ENCODE data around the gene INTS15.
"Not testable (repeated sequence)": the region's sequence is repeated elsewhere in the genome, so short reads cannot be mapped to it uniquely, and the experiment has no call there.

The INTS15 gene

GRCh38 chr7:6621195-6622133, 31.6 kb downstream of the INTS15 start:
- Mint-ChIP-seq H3K4me1 (ENCODE audit: low read depth) (peaks cover 47% of the 10 kb centered on the region), H3K4me3 (no peak overlapping the region), H3K27ac (no peak overlapping the region), H3K36me3 (ENCODE audit: low read depth) (peaks cover 13% of the 10 kb centered on the region), H3K9me3 (no peaks in the 10 kb centered on the region), H3K27me3 (no peaks in the 10 kb centered on the region)
- DNase-seq: no peak

GRCh38 chr7:6622134-6622710, 32.4 kb downstream of the INTS15 start:
- H3K4me1 Mint-ChIP-seq (ENCODE audit: low read depth): peaks cover 45% of the 10 kb centered on the region
- no peak for DNase-seq
- no peak overlapping the region for H3K4me3 Mint-ChIP-seq
- no peaks in the 10 kb centered on the region for H3K27me3 Mint-ChIP-seq
- no peak overlapping the region for H3K27ac Mint-ChIP-seq
- H3K36me3 Mint-ChIP-seq (ENCODE audit: low read depth): peaks cover 13% of the 10 kb centered on the region
- no peaks in the 10 kb centered on the region for H3K9me3 Mint-ChIP-seq

GRCh38 chr7:6623589-6624245, 33.9 kb downstream of the INTS15 start:
- peaks cover 43% of the 10 kb centered on the region for H3K4me1 Mint-ChIP-seq (ENCODE audit: low read depth)
- H3K9me3 Mint-ChIP-seq: no peaks in the 10 kb centered on the region
- H3K27ac Mint-ChIP-seq: peak overlapping the region; percentile 88
- DNase-seq: peak; percentile 51
- no peak overlapping the region for H3K4me3 Mint-ChIP-seq
- peaks cover 13% of the 10 kb centered on the region for H3K36me3 Mint-ChIP-seq (ENCODE audit: low read depth)
- no peaks in the 10 kb centered on the region for H3K27me3 Mint-ChIP-seq

- H3K4me3 Mint-ChIP-seq: no peak overlapping the region
- peak overlapping the region; percentile 88 for H3K27ac Mint-ChIP-seq
- H3K4me1 Mint-ChIP-seq (ENCODE audit: low read depth): peaks cover 41% of the 10 kb centered on the region
- no peak for DNase-seq
- H3K9me3 Mint-ChIP-seq: no peaks in the 10 kb centered on the region
- peaks cover 13% of the 10 kb centered on the region for H3K36me3 Mint-ChIP-seq (ENCODE audit: low read depth)
- H3K27me3 Mint-ChIP-seq: no peaks in the 10 kb centered on the region
Observed at GRCh38 chr7:6624246-6624611, 34.4 kb downstream of the INTS15 start.

GRCh38 chr7:6628045-6628444, 38.2 kb downstream of the INTS15 start:
- no peaks in the 10 kb centered on the region for H3K9me3 Mint-ChIP-seq
- H3K27ac Mint-ChIP-seq: no peak overlapping the region
- no peaks in the 10 kb centered on the region for H3K27me3 Mint-ChIP-seq
- no peak for DNase-seq
- H3K4me1 Mint-ChIP-seq (ENCODE audit: low read depth): peaks cover 18% of the 10 kb centered on the region
- H3K36me3 Mint-ChIP-seq (ENCODE audit: low read depth): peaks cover 3% of the 10 kb centered on the region
- H3K4me3 Mint-ChIP-seq: no peak overlapping the region

GRCh38 chr7:6630007-6630849, 40.4 kb downstream of the INTS15 start:
- Mint-ChIP-seq H3K9me3 (peaks cover 2% of the 10 kb centered on the region), H3K4me3 (no peak overlapping the region), H3K36me3 (ENCODE audit: low read depth) (no peaks in the 10 kb centered on the region), H3K27me3 (no peaks in the 10 kb centered on the region), H3K27ac (no peak overlapping the region), H3K4me1 (ENCODE audit: low read depth) (peaks cover 5% of the 10 kb centered on the region)
- no peak for DNase-seq

GRCh38 chr7:6631605-6632004, 41.8 kb downstream of the INTS15 start:
- Mint-ChIP-seq H3K9me3 (peaks cover 3% of the 10 kb centered on the region), H3K27ac (no peak overlapping the region), H3K4me3 (no peak overlapping the region)

GRCh38 chr7:6634021-6634420, 44.2 kb downstream of the INTS15 start:
- peaks cover 3% of the 10 kb centered on the region for H3K9me3 Mint-ChIP-seq

More at GRCh38 chr7:6631605-6632004, 41.8 kb downstream of the INTS15 start:
- DNase-seq: no peak
- Mint-ChIP-seq H3K27me3 (no peaks in the 10 kb centered on the region), H3K36me3 (ENCODE audit: low read depth) (no peaks in the 10 kb centered on the region), H3K4me1 (ENCODE audit: low read depth) (peaks cover 5% of the 10 kb centered on the region)

GRCh38 chr7:6634971-6635370, 45.1 kb downstream of the INTS15 start:
- Mint-ChIP-seq H3K27ac (peak overlapping the region; percentile 29), H3K4me3 (peak overlapping the region; percentile 80), H3K36me3 (ENCODE audit: low read depth) (peaks cover 21% of the 10 kb centered on the region), H3K4me1 (ENCODE audit: low read depth) (peaks cover 27% of the 10 kb centered on the region)
- H3K27me3 Mint-ChIP-seq, H3K9me3 Mint-ChIP-seq, DNase-seq: not testable (repeated sequence)

More at GRCh38 chr7:6634021-6634420, 44.2 kb downstream of the INTS15 start:
- H3K4me1 Mint-ChIP-seq (ENCODE audit: low read depth): peaks cover 17% of the 10 kb centered on the region
- no peak for DNase-seq
- no peaks in the 10 kb centered on the region for H3K27me3 Mint-ChIP-seq
- H3K36me3 Mint-ChIP-seq (ENCODE audit: low read depth): peaks cover 12% of the 10 kb centered on the region
- H3K27ac Mint-ChIP-seq: no peak overlapping the region
- no peak overlapping the region for H3K4me3 Mint-ChIP-seq

- Mint-ChIP-seq H3K36me3 (ENCODE audit: low read depth) (peaks cover 41% of the 10 kb centered on the region), H3K27me3 (no peaks in the 10 kb centered on the region), H3K4me1 (ENCODE audit: low read depth) (peaks cover 27% of the 10 kb centered on the region), H3K9me3 (peaks cover 7% of the 10 kb centered on the region), H3K27ac (peak within 1 kb of the TSS; percentile 92), H3K4me3 (peak within 1 kb of the TSS; percentile 87)
- DNase-seq: peak; percentile 77
Observed at GRCh38 chr7:6636741-6637543, 47.1 kb downstream of the INTS15 start, which contains the start of gene ZNF316. Gene ZNF316, plus strand, starts transcription at chr7:6637318. Its CDS starts 5,092 bp downstream, at chr7:6642410.

- Mint-ChIP-seq H3K4me3 (peak overlapping the region; percentile 87), H3K27me3 (no peaks in the 10 kb centered on the region), H3K27ac (peak overlapping the region; percentile 92), H3K36me3 (ENCODE audit: low read depth) (peaks cover 49% of the 10 kb centered on the region), H3K4me1 (ENCODE audit: low read depth) (peaks cover 27% of the 10 kb centered on the region), H3K9me3 (peaks cover 7% of the 10 kb centered on the region)
- DNase-seq: peak; percentile 76
Observed at GRCh38 chr7:6637544-6638229, 47.9 kb downstream of the INTS15 start.

GRCh38 chr7:6639032-6639431, 49.2 kb downstream of the INTS15 start:
- no peaks in the 10 kb centered on the region for H3K27me3 Mint-ChIP-seq
- H3K9me3 Mint-ChIP-seq: peaks cover 7% of the 10 kb centered on the region
- H3K4me1 Mint-ChIP-seq (ENCODE audit: low read depth): peaks cover 27% of the 10 kb centered on the region
- H3K4me3 Mint-ChIP-seq: peak overlapping the region; percentile 87
- peaks cover 59% of the 10 kb centered on the region for H3K36me3 Mint-ChIP-seq (ENCODE audit: low read depth)
- H3K27ac Mint-ChIP-seq: peak overlapping the region; percentile 92
- DNase-seq: no peak

GRCh38 chr7:6639627-6640026, 49.8 kb downstream of the INTS15 start:
- Mint-ChIP-seq H3K4me1 (ENCODE audit: low read depth) (peaks cover 27% of the 10 kb centered on the region), H3K9me3 (peaks cover 7% of the 10 kb centered on the region), H3K36me3 (ENCODE audit: low read depth) (peaks cover 65% of the 10 kb centered on the region), H3K27me3 (no peaks in the 10 kb centered on the region), H3K4me3 (peak overlapping the region; percentile 87), H3K27ac (peak overlapping the region; percentile 92)
- no peak for DNase-seq

All from activated T-cell treated with anti-CD3 and anti-CD28 coated beads, Interleukin-2, amount 50 U/mL, for 24 hours (primary cell).